ENCODE measurements around the gene WSCD2. TPM values are rescaled to one million over a fixed set of nuclear protein-coding genes. Genes with fewer than 3 reads are reported as not detected.

WSCD2 gene
- total RNA-seq, 4 donors from 2014 or later = 6.7 TPM; not detected in 3

- no peak overlapping the region for H3K27ac ChIP-seq
- no peak for TF ChIP-seq POLR2A (IDR thresholded peaks at IDR 0.05)
- TF ChIP-seq CTCF (IDR thresholded peaks at IDR 0.05) = no peak
- H3K9me3 ChIP-seq = no peaks in the 10 kb centered on the region
- H3K4me1 ChIP-seq = no peaks in the 10 kb centered on the region
- no peak overlapping the region for H3K4me3 ChIP-seq
- no peaks in the 10 kb centered on the region for H3K36me3 ChIP-seq
- no peak for DNase-seq
- no peaks in the 10 kb centered on the region for H3K27me3 ChIP-seq
These were observed 52.0 kb downstream of the WSCD2 start for GRCh38 chr12:108181095-108181454.

GRCh38 chr12:108182096-108182495, 53.0 kb downstream of the WSCD2 start:
- no peaks in the 10 kb centered on the region for H3K27me3 ChIP-seq

GRCh38 chr12:108185002-108185401, 55.9 kb downstream of the WSCD2 start:
- no peaks in the 10 kb centered on the region for H3K27me3 ChIP-seq
- H3K36me3 ChIP-seq = no peaks in the 10 kb centered on the region
- no peak for TF ChIP-seq POLR2A (IDR thresholded peaks at IDR 0.05)
- no peak for TF ChIP-seq CTCF (IDR thresholded peaks at IDR 0.05)
- no peak overlapping the region for H3K4me3 ChIP-seq
- no peaks in the 10 kb centered on the region for H3K9me3 ChIP-seq
- H3K4me1 ChIP-seq = no peaks in the 10 kb centered on the region
- DNase-seq = no peak
- H3K27ac ChIP-seq = no peak overlapping the region

More at GRCh38 chr12:108182096-108182495, 53.0 kb downstream of the WSCD2 start:
- no peak for TF ChIP-seq CTCF (IDR thresholded peaks at IDR 0.05)
- no peak for TF ChIP-seq POLR2A (IDR thresholded peaks at IDR 0.05)
- H3K36me3 ChIP-seq = no peaks in the 10 kb centered on the region
- no peaks in the 10 kb centered on the region for H3K4me1 ChIP-seq
- H3K4me3 ChIP-seq = no peak overlapping the region
- no peaks in the 10 kb centered on the region for H3K9me3 ChIP-seq
- DNase-seq = no peak
- H3K27ac ChIP-seq = no peak overlapping the region

GRCh38 chr12:108187831-108188230, 58.7 kb downstream of the WSCD2 start:
- Histone ChIP-seq H3K4me1 (peaks cover 0 to 7% (median 0%) of the 10 kb centered on the region in 4 donors), H3K27me3 (no peaks in the 10 kb centered on the region), H3K27ac (no peak overlapping the region), H3K9me3 (no peaks in the 10 kb centered on the region), H3K4me3 (no peak overlapping the region), H3K36me3 (no peaks in the 10 kb centered on the region)
- TF ChIP-seq POLR2A (IDR thresholded peaks at IDR 0.05) = no peak
- TF ChIP-seq CTCF (IDR thresholded peaks at IDR 0.05) = no peak
- no peak for DNase-seq

- Histone ChIP-seq H3K27me3 (no peaks in the 10 kb centered on the region), H3K9me3 (no peaks in the 10 kb centered on the region), H3K27ac (no peak overlapping the region), H3K4me1 (peaks cover 0 to 7% (median 0%) of the 10 kb centered on the region in 4 donors), H3K4me3 (no peak overlapping the region), H3K36me3 (no peaks in the 10 kb centered on the region)
- no peak for DNase-seq
- TF ChIP-seq CTCF (IDR thresholded peaks at IDR 0.05) = no peak
- TF ChIP-seq POLR2A (IDR thresholded peaks at IDR 0.05) = no peak
These were observed 61.4 kb downstream of the WSCD2 start for GRCh38 chr12:108190529-108190928.

GRCh38 chr12:108191086-108191485, 62.0 kb downstream of the WSCD2 start:
- H3K36me3 ChIP-seq = no peaks in the 10 kb centered on the region
- H3K27ac ChIP-seq = no peak overlapping the region
- H3K4me3 ChIP-seq = no peak overlapping the region
- no peak for DNase-seq
- H3K27me3 ChIP-seq = no peaks in the 10 kb centered on the region
- no peaks in the 10 kb centered on the region for H3K9me3 ChIP-seq
- H3K4me1 ChIP-seq = peaks cover 0 to 7% (median 0%) of the 10 kb centered on the region in 4 donors
- no peak for TF ChIP-seq CTCF (IDR thresholded peaks at IDR 0.05)
- TF ChIP-seq POLR2A (IDR thresholded peaks at IDR 0.05) = no peak

Data from Peyer's patch (tissue), 4 donors.